Epithelial cell of proximal tubule (primary cell): ENCODE data around the gene KRTAP22-2. TPM values are rescaled to one million over a fixed set of nuclear protein-coding genes. Genes with fewer than 3 reads are reported as not detected.

Experiments used
- DNase-seq: peaks from one replicate; pipeline ENCODE4 v3.0.0-alpha.2; 2011; ENCODE audit warnings: low read depth
- H3K4me3 ChIP-seq: 2 replicates; pipeline ENCODE4 v1.5.1; 2011; ENCODE audit warnings: low read depth, mild to moderate bottlenecking, low read length
- total RNA-seq: library from RNA; depleted of rRNA; stranded (reverse); fragments of >200 nt; gene quantifications from 2 replicates; pipeline ENCODE4 v1.2.3, GENCODE V29; 2015
- TF ChIP-seq, protein P1 (sequence below): conservative IDR thresholded peaks from 2 replicates; pipeline ENCODE4 v1.5.1; 2012; ENCODE audit warnings: low read depth, mild to moderate bottlenecking, low read length

The KRTAP22-2 gene
- total RNA-seq, 1 donor from 2014 or later = not detected

DNA sequence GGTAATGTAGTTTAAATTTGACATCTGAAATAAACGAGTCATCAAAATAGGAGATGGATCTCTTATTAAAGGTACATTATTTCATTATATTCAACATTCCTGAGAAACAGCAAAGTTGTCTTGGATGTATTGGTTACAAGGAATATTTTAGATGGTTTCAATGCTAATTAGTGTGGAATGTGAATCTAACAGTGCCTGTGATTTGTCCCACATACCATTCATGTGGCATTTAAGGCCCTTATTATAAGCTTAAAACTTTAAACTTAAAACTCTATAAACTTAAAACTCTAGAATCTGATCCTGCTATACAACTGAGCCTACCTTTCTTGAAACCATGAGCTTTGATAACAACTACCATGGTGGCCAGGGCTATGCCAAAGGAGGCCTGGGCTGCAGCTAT lies 10.6 kb upstream of the KRTAP22-2 start, which contains the start of gene KRTAP22-1:
KRTAP22-1 (plus strand) TSS at position 301 of the 400 bp plus-strand sequence.
- TF ChIP-seq, protein P1, sequence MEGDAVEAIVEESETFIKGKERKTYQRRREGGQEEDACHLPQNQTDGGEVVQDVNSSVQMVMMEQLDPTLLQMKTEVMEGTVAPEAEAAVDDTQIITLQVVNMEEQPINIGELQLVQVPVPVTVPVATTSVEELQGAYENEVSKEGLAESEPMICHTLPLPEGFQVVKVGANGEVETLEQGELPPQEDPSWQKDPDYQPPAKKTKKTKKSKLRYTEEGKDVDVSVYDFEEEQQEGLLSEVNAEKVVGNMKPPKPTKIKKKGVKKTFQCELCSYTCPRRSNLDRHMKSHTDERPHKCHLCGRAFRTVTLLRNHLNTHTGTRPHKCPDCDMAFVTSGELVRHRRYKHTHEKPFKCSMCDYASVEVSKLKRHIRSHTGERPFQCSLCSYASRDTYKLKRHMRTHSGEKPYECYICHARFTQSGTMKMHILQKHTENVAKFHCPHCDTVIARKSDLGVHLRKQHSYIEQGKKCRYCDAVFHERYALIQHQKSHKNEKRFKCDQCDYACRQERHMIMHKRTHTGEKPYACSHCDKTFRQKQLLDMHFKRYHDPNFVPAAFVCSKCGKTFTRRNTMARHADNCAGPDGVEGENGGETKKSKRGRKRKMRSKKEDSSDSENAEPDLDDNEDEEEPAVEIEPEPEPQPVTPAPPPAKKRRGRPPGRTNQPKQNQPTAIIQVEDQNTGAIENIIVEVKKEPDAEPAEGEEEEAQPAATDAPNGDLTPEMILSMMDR = no peak
- no peak within 1 kb of the TSS for H3K4me3 ChIP-seq
- DNase-seq = no peak

DNA sequence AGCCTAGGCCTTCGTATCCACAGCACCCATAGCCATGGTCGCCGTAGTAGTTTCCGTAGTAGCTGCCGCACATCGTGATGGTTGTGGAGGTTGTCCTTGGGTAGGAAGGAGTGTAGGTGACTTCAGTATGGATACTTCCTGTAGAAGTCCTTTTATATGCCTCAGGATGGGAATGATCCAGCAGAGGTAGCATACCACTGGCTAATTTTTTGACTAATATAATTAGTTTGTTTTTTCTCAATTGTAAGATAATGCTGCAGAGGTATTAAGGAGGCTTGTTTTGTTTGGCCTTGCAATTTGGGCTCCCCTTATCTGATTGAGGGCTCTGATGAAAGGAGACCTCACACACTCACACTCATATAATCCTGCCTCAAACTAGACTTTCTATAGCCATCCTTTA lies 8.6 kb upstream of the KRTAP22-2 start, which contains the start of gene KRTAP6-2:
KRTAP6-2 (minus strand) TSS at position 101 of the 400 bp plus-strand sequence; CDS start at position 73, 28 bp downstream.
- H3K4me3 ChIP-seq = no peak within 1 kb of the TSS
- TF ChIP-seq, protein P1 = no peak
- DNase-seq = no peak

DNA sequence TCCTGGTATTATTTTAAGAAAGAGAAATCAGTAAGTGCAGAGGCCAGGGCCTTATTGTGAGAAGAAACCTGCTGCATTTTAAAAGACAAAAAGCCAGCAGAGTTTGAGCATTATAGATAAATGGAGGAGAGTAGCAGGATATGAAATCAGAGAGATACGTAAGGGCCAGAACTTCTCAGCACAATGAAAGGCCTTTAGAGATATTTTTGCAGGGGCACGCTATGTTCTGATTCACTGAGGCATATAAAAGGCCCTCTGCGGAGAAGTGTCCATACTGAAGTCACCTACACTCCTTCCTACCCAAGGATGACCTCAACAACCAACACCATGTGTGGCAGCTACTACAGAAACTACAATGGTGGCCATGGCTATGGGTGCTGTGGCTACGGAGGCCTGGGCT lies 1.9 kb upstream of the KRTAP22-2 start, which contains the start of gene KRTAP6-3:
KRTAP6-3 (plus strand) TSS at position 301 of the 400 bp plus-strand sequence; CDS start at position 307, 6 bp downstream.
- TF ChIP-seq, protein P1 = no peak
- no peak within 1 kb of the TSS for H3K4me3 ChIP-seq
- DNase-seq = no peak

DNA sequence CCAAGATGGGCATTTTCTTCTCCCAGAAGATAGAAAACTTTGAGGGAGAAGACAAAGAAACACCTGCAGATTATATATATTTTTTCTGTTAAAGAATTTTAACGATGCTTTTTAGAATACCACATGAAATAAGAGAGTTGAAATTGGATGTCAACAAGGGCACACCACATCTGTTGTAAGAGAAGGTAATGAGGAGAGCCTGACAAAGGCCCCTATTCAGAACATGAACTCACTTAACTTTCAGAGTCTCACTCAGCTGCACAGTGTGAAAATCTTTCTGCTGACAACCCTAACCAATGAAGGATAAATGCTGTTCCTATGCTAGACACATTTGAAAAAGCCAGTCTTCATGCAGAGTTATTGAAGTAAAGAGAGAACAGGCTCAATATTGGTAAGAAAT lies 7.3 kb downstream of the KRTAP22-2 start:
- TF ChIP-seq, protein P1 = no peak
- no peak overlapping the region for H3K4me3 ChIP-seq
- no peak for DNase-seq

DNA sequence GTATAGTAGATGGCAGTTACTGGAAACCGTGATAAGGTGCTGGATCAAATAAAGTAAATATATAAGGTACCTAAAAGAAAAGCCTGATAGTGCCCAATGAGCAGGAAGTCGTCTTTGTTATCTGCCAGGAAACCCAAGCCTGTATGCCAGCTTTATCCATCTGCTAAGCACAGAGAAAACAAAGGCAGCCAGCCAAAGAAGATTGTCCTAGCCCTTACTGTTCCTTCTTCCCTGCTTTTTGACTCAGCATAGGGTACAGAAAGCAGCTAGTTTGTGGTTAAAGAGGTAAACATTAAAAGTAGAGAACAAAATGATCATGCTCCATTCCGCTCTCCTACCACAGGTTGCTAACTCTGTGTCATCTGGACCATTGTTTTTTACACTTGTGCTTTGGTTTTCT lies 10.1 kb downstream of the KRTAP22-2 start:
- no peak overlapping the region for H3K4me3 ChIP-seq
- TF ChIP-seq, protein P1 = no peak
- DNase-seq = no peak

DNA sequence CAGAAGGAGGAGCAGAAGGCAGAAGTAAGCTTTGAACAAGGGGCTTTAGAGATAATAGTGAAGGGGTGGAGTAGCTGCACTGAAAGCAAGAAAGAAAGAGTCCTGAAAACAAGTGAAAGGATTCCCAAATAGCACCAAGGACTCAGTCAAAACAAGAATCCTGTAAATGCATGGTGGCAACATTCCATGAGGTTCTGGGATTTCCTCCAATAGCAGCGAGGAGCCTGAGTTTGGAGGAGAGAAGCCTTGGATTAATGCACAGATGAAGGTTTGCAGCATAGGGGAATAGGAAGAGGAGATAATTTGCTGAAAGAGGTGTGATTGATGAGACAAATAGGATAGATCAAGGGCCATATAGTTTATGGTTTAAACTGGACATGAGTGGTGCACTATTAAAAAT lies 10.9 kb downstream of the KRTAP22-2 start:
- no peak for DNase-seq
- TF ChIP-seq, protein P1 = no peak
- no peak overlapping the region for H3K4me3 ChIP-seq

DNA sequence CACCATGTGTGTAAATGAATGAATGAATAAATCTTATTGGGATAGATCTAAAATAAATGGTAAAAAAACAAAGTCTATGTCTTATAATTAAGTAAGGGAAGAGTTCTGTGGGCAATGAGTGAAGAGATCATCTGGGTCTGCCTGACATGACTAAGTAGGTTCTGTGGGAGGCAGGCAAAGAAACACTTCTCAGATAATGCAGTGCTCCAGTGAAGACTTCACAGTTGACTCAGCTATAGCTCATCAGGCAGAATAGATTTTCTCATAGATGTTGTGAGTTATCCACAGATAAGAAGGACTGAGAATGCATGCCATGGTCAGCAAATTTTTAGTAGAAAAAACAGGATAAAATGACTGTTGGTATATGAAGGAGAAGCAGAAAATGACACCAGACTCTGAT lies 12.4 kb downstream of the KRTAP22-2 start:
- TF ChIP-seq, protein P1 = no peak
- DNase-seq = no peak
- no peak overlapping the region for H3K4me3 ChIP-seq
